Measurements from ENCODE around the gene CYP4A22.

- TF ChIP-seq, protein P1, sequence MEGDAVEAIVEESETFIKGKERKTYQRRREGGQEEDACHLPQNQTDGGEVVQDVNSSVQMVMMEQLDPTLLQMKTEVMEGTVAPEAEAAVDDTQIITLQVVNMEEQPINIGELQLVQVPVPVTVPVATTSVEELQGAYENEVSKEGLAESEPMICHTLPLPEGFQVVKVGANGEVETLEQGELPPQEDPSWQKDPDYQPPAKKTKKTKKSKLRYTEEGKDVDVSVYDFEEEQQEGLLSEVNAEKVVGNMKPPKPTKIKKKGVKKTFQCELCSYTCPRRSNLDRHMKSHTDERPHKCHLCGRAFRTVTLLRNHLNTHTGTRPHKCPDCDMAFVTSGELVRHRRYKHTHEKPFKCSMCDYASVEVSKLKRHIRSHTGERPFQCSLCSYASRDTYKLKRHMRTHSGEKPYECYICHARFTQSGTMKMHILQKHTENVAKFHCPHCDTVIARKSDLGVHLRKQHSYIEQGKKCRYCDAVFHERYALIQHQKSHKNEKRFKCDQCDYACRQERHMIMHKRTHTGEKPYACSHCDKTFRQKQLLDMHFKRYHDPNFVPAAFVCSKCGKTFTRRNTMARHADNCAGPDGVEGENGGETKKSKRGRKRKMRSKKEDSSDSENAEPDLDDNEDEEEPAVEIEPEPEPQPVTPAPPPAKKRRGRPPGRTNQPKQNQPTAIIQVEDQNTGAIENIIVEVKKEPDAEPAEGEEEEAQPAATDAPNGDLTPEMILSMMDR (IDR thresholded peaks at IDR 0.05) = no peak
- no peak for TF ChIP-seq POLR2AphosphoS5 (IDR thresholded peaks at IDR 0.05; ENCODE audit: low read depth, low read length)
- no peak for TF ChIP-seq REST (IDR thresholded peaks at IDR 0.05; ENCODE audit: insufficient read depth in 1 of 2, low read depth in 2 of 2, low read length in 1 of 2)
- TF ChIP-seq TCF7L2 (IDR thresholded peaks at IDR 0.05; ENCODE audit: low read depth, low read length) = no peak
These were observed 50.6 kb downstream of the CYP4A22 start for GRCh38 chr1:47187926-47188250.

All from Panc1 (cell line).